ENCODE data around the gene C2CD2.

Gene C2CD2

GRCh38 chr21:41892726-41893125 lies 61.1 kb downstream of the C2CD2 start:
- in situ Hi-C loops (cut with HindIII; ENCODE audit: low sequenced_read_pairs), result no loop called here

- in situ Hi-C loops (cut with HindIII; ENCODE audit: low sequenced_read_pairs), result no loop called here
These were observed 62.7 kb downstream of the C2CD2 start for GRCh38 chr21:41891132-41891531.

- in situ Hi-C loops (cut with HindIII; ENCODE audit: low sequenced_read_pairs), result no loop called here
These were observed 63.5 kb downstream of the C2CD2 start for GRCh38 chr21:41890355-41890754.

- in situ Hi-C loops (cut with HindIII; ENCODE audit: low sequenced_read_pairs), result no loop called here
These were observed 65.0 kb downstream of the C2CD2 start for GRCh38 chr21:41888749-41889376.

GRCh38 chr21:41887667-41888066 lies 66.2 kb downstream of the C2CD2 start:
- in situ Hi-C loops (cut with HindIII; ENCODE audit: low sequenced_read_pairs), result no loop called here

GRCh38 chr21:41886328-41886727 lies 67.5 kb downstream of the C2CD2 start:
- in situ Hi-C loops (cut with HindIII; ENCODE audit: low sequenced_read_pairs), result no loop called here

GRCh38 chr21:41885341-41886024 lies 68.3 kb downstream of the C2CD2 start:
- in situ Hi-C loops (cut with HindIII; ENCODE audit: low sequenced_read_pairs), result no loop called here

- in situ Hi-C loops (cut with HindIII; ENCODE audit: low sequenced_read_pairs), result no loop called here
These were observed 69.3 kb downstream of the C2CD2 start for GRCh38 chr21:41884501-41885030.

GRCh38 chr21:41883582-41883981 lies 70.2 kb downstream of the C2CD2 start:
- in situ Hi-C loops (cut with HindIII; ENCODE audit: low sequenced_read_pairs), result no loop called here

GRCh38 chr21:41881051-41881450 lies 72.8 kb downstream of the C2CD2 start:
- in situ Hi-C loops (cut with HindIII; ENCODE audit: low sequenced_read_pairs), result no loop called here

- in situ Hi-C loops (cut with HindIII; ENCODE audit: low sequenced_read_pairs), result no loop called here
These were observed 73.7 kb downstream of the C2CD2 start for GRCh38 chr21:41880153-41880552.

- in situ Hi-C loops (cut with HindIII; ENCODE audit: low sequenced_read_pairs), result no loop called here
These were observed 74.4 kb downstream of the C2CD2 start, which contains the start of gene PRDM15 for GRCh38 chr21:41879190-41879998. Gene PRDM15, minus strand, starts transcription at chr21:41879344. Its CDS starts 18,981 bp downstream, at chr21:41860363.

GRCh38 chr21:41878831-41879189 lies 75.0 kb downstream of the C2CD2 start:
- in situ Hi-C loops (cut with HindIII; ENCODE audit: low sequenced_read_pairs), result no loop called here

GRCh38 chr21:41877901-41878830 lies 75.7 kb downstream of the C2CD2 start:
- in situ Hi-C loops (cut with HindIII; ENCODE audit: low sequenced_read_pairs), result no loop called here

- in situ Hi-C loops (cut with HindIII; ENCODE audit: low sequenced_read_pairs), result no loop called here
These were observed 76.7 kb downstream of the C2CD2 start for GRCh38 chr21:41876928-41877652.

- in situ Hi-C loops (cut with HindIII; ENCODE audit: low sequenced_read_pairs), result no loop called here
These were observed 77.4 kb downstream of the C2CD2 start for GRCh38 chr21:41876396-41876795.

- in situ Hi-C loops (cut with HindIII; ENCODE audit: low sequenced_read_pairs), result no loop called here
These were observed 78.7 kb downstream of the C2CD2 start for GRCh38 chr21:41875086-41875485.

GRCh38 chr21:41874611-41875010 lies 79.2 kb downstream of the C2CD2 start:
- in situ Hi-C loops (cut with HindIII; ENCODE audit: low sequenced_read_pairs), result no loop called here

GRCh38 chr21:41873426-41873825 lies 80.4 kb downstream of the C2CD2 start:
- in situ Hi-C loops (cut with HindIII; ENCODE audit: low sequenced_read_pairs), result no loop called here

- in situ Hi-C loops (cut with HindIII; ENCODE audit: low sequenced_read_pairs), result no loop called here
These were observed 80.8 kb downstream of the C2CD2 start for GRCh38 chr21:41873005-41873404.

Data from endothelial cell of hepatic sinusoid (primary cell).